ENCODE measurements around the gene GRK7. TPM values are rescaled to one million over a fixed set of nuclear protein-coding genes. Genes with fewer than 3 reads are reported as not detected.
"Not testable (repeated sequence)": the region's sequence is repeated elsewhere in the genome, so short reads cannot be mapped to it uniquely, and the experiment has no call there.

GRK7 gene
- total and polyA plus RNA-seq, 4 donors = 0.20 to 0.22 (median 0.21) TPM; not detected in 1

- no peaks in the 10 kb centered on the region for H3K4me1 ChIP-seq (ENCODE audit: control insufficient read depth, insufficient read depth, low read length)
- no peaks in the 10 kb centered on the region for H3K36me3 ChIP-seq (ENCODE audit: control insufficient read depth, insufficient read depth, low read length)
- H3K4me3 ChIP-seq (ENCODE audit: low read depth, low read length) = no peak overlapping the region
- H3K27ac ChIP-seq (ENCODE audit: low read depth, low read length) = no peak overlapping the region
- no peaks in the 10 kb centered on the region for H3K9me3 ChIP-seq (ENCODE audit: control insufficient read depth, insufficient read depth, low read length)
- H3K27me3 ChIP-seq (ENCODE audit: control insufficient read depth, insufficient read depth, low read length) = no peaks in the 10 kb centered on the region
- no peak for DNase-seq (ENCODE audit: low read depth in 4 of 6, low spot score in 6 of 6)
- WGBS (ENCODE audit: insufficient coverage) = 99% methylated on average over 9 of the region's 14 CpGs
Measured at GRCh38 chr3:141776376-141776775, 13.2 kb downstream of the GRK7 start.

- no peak overlapping the region for H3K27ac ChIP-seq (ENCODE audit: low read depth, low read length)
- WGBS (ENCODE audit: insufficient coverage) = 75% methylated on average over 9 of the region's 15 CpGs
- H3K9me3 ChIP-seq (ENCODE audit: control insufficient read depth, insufficient read depth, low read length) = no peaks in the 10 kb centered on the region
- no peaks in the 10 kb centered on the region for H3K27me3 ChIP-seq (ENCODE audit: control insufficient read depth, insufficient read depth, low read length)
- DNase-seq (ENCODE audit: low read depth in 4 of 6, low spot score in 6 of 6) = no peak
- H3K4me3 ChIP-seq (ENCODE audit: low read depth, low read length) = no peak overlapping the region
- H3K36me3 ChIP-seq (ENCODE audit: control insufficient read depth, insufficient read depth, low read length) = no peaks in the 10 kb centered on the region
- H3K4me1 ChIP-seq (ENCODE audit: control insufficient read depth, insufficient read depth, low read length) = no peaks in the 10 kb centered on the region
Measured at GRCh38 chr3:141776885-141777284, 13.7 kb downstream of the GRK7 start.

DNA sequence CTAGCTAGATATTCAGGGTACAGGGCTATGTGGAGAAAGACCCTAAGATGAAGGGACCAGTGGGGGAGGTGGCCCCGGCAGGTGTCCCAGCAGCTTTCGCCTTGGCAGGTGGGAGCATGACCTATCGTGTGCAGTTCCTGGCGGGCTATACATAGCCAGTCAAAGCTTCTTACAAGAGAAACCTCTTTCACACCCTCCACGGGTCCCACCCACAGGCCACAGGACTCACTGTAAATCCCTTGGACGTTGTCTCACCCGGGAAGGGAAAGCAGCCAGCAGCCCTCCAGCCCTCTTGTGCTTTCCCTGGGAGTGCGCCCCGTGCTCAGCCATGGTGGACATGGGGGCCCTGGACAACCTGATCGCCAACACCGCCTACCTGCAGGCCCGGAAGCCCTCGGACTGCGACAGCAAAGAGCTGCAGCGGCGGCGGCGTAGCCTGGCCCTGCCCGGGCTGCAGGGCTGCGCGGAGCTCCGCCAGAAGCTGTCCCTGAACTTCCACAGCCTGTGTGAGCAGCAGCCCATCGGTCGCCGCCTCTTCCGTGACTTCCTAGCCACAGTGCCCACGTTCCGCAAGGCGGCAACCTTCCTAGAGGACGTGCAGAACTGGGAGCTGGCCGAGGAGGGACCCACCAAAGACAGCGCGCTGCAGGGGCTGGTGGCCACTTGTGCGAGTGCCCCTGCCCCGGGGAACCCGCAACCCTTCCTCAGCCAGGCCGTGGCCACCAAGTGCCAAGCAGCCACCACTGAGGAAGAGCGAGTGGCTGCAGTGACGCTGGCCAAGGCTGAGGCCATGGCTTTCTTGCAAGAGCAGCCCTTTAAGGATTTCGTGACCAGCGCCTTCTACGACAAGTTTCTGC lies 15.0 kb downstream of the GRK7 start:
- no peak overlapping the region for H3K27ac ChIP-seq (ENCODE audit: low read depth, low read length)
- H3K9me3 ChIP-seq (ENCODE audit: control insufficient read depth, insufficient read depth, low read length) = peaks cover 2% of the 10 kb centered on the region
- no peaks in the 10 kb centered on the region for H3K27me3 ChIP-seq (ENCODE audit: control insufficient read depth, insufficient read depth, low read length)
- no peaks in the 10 kb centered on the region for H3K4me1 ChIP-seq (ENCODE audit: control insufficient read depth, insufficient read depth, low read length)
- DNase-seq (ENCODE audit: low read depth in 4 of 6, low spot score in 6 of 6) = no peak
- WGBS (ENCODE audit: insufficient coverage) = 94% methylated on average over 41 of the region's 42 CpGs
- H3K4me3 ChIP-seq (ENCODE audit: low read depth, low read length) = no peak overlapping the region
- H3K36me3 ChIP-seq (ENCODE audit: control insufficient read depth, insufficient read depth, low read length) = no peaks in the 10 kb centered on the region

GRCh38 chr3:141779667-141780066 lies 16.5 kb downstream of the GRK7 start:
- H3K4me3 ChIP-seq (ENCODE audit: low read depth, low read length) = no peak overlapping the region
- H3K4me1 ChIP-seq (ENCODE audit: control insufficient read depth, insufficient read depth, low read length) = no peaks in the 10 kb centered on the region
- no peaks in the 10 kb centered on the region for H3K36me3 ChIP-seq (ENCODE audit: control insufficient read depth, insufficient read depth, low read length)
- no peaks in the 10 kb centered on the region for H3K27me3 ChIP-seq (ENCODE audit: control insufficient read depth, insufficient read depth, low read length)
- H3K27ac ChIP-seq (ENCODE audit: low read depth, low read length) = no peak overlapping the region
- WGBS (ENCODE audit: insufficient coverage) = 100% methylated on average over 1 of the region's 1 CpG
- H3K9me3 ChIP-seq (ENCODE audit: control insufficient read depth, insufficient read depth, low read length) = peaks cover 2% of the 10 kb centered on the region
- no peak for DNase-seq (ENCODE audit: low read depth in 4 of 6, low spot score in 6 of 6)

GRCh38 chr3:141782386-141782932 lies 19.3 kb downstream of the GRK7 start:
- 56% methylated on average over 1 of the region's 4 CpGs for WGBS (ENCODE audit: insufficient coverage)

GRCh38 chr3:141783632-141784031 lies 20.4 kb downstream of the GRK7 start:
- Histone ChIP-seq H3K4me1 (ENCODE audit: control insufficient read depth, insufficient read depth, low read length) (no peaks in the 10 kb centered on the region), H3K36me3 (ENCODE audit: control insufficient read depth, insufficient read depth, low read length) (no peaks in the 10 kb centered on the region), H3K4me3 (ENCODE audit: low read depth, low read length) (no peak overlapping the region), H3K27me3 (ENCODE audit: control insufficient read depth, insufficient read depth, low read length) (no peaks in the 10 kb centered on the region), H3K9me3 (ENCODE audit: control insufficient read depth, insufficient read depth, low read length) (peaks cover 2% of the 10 kb centered on the region), H3K27ac (ENCODE audit: low read depth, low read length) (no peak overlapping the region)
- WGBS (ENCODE audit: insufficient coverage) = 84% methylated on average over 6 of the region's 6 CpGs
- DNase-seq (ENCODE audit: low read depth in 4 of 6, low spot score in 6 of 6) = no peak

More at GRCh38 chr3:141782386-141782932, 19.3 kb downstream of the GRK7 start:
- H3K4me3 ChIP-seq (ENCODE audit: low read depth, low read length) = no peak overlapping the region
- H3K9me3 ChIP-seq (ENCODE audit: control insufficient read depth, insufficient read depth, low read length) = peaks cover 2% of the 10 kb centered on the region
- no peak for DNase-seq (ENCODE audit: low read depth in 4 of 6, low spot score in 6 of 6)
- H3K36me3 ChIP-seq (ENCODE audit: control insufficient read depth, insufficient read depth, low read length) = no peaks in the 10 kb centered on the region
- no peaks in the 10 kb centered on the region for H3K27me3 ChIP-seq (ENCODE audit: control insufficient read depth, insufficient read depth, low read length)
- H3K4me1 ChIP-seq (ENCODE audit: control insufficient read depth, insufficient read depth, low read length) = no peaks in the 10 kb centered on the region
- H3K27ac ChIP-seq (ENCODE audit: low read depth, low read length) = no peak overlapping the region

GRCh38 chr3:141784096-141784495 lies 20.9 kb downstream of the GRK7 start:
- DNase-seq (ENCODE audit: low read depth in 4 of 6, low spot score in 6 of 6) = no peak
- no peaks in the 10 kb centered on the region for H3K27me3 ChIP-seq (ENCODE audit: control insufficient read depth, insufficient read depth, low read length)
- H3K27ac ChIP-seq (ENCODE audit: low read depth, low read length) = no peak overlapping the region
- H3K36me3 ChIP-seq (ENCODE audit: control insufficient read depth, insufficient read depth, low read length) = no peaks in the 10 kb centered on the region
- no peaks in the 10 kb centered on the region for H3K4me1 ChIP-seq (ENCODE audit: control insufficient read depth, insufficient read depth, low read length)
- H3K9me3 ChIP-seq (ENCODE audit: control insufficient read depth, insufficient read depth, low read length) = peaks cover 2% of the 10 kb centered on the region
- no peak overlapping the region for H3K4me3 ChIP-seq (ENCODE audit: low read depth, low read length)
- 86% methylated on average over 6 of the region's 8 CpGs for WGBS (ENCODE audit: insufficient coverage)

- WGBS (ENCODE audit: insufficient coverage) = 20% methylated on average over 1 of the region's 2 CpGs
Measured at GRCh38 chr3:141784531-141784930, 21.3 kb downstream of the GRK7 start.

GRCh38 chr3:141788149-141788548 lies 24.9 kb downstream of the GRK7 start:
- Histone ChIP-seq H3K9me3 (ENCODE audit: control insufficient read depth, insufficient read depth, low read length) (no peaks in the 10 kb centered on the region), H3K27me3 (ENCODE audit: control insufficient read depth, insufficient read depth, low read length) (no peaks in the 10 kb centered on the region), H3K4me3 (ENCODE audit: low read depth, low read length) (no peak overlapping the region), H3K4me1 (ENCODE audit: control insufficient read depth, insufficient read depth, low read length) (no peaks in the 10 kb centered on the region), H3K27ac (ENCODE audit: low read depth, low read length) (no peak overlapping the region), H3K36me3 (ENCODE audit: control insufficient read depth, insufficient read depth, low read length) (no peaks in the 10 kb centered on the region)
- 97% methylated on average over 3 of the region's 4 CpGs for WGBS (ENCODE audit: insufficient coverage)
- DNase-seq (ENCODE audit: low read depth in 4 of 6, low spot score in 6 of 6) = no peak

More at GRCh38 chr3:141784531-141784930, 21.3 kb downstream of the GRK7 start:
- Histone ChIP-seq H3K9me3 (ENCODE audit: control insufficient read depth, insufficient read depth, low read length) (peaks cover 2% of the 10 kb centered on the region), H3K27ac (ENCODE audit: low read depth, low read length) (no peak overlapping the region), H3K4me1 (ENCODE audit: control insufficient read depth, insufficient read depth, low read length) (no peaks in the 10 kb centered on the region), H3K27me3 (ENCODE audit: control insufficient read depth, insufficient read depth, low read length) (no peaks in the 10 kb centered on the region), H3K36me3 (ENCODE audit: control insufficient read depth, insufficient read depth, low read length) (no peaks in the 10 kb centered on the region), H3K4me3 (ENCODE audit: low read depth, low read length) (no peak overlapping the region)
- no peak for DNase-seq (ENCODE audit: low read depth in 4 of 6, low spot score in 6 of 6)

- H3K4me1 ChIP-seq (ENCODE audit: control insufficient read depth, insufficient read depth, low read length); H3K36me3 ChIP-seq (ENCODE audit: control insufficient read depth, insufficient read depth, low read length); H3K27ac ChIP-seq (ENCODE audit: low read depth, low read length); DNase-seq (ENCODE audit: low read depth in 4 of 6, low spot score in 6 of 6); H3K27me3 ChIP-seq (ENCODE audit: control insufficient read depth, insufficient read depth, low read length); H3K9me3 ChIP-seq (ENCODE audit: control insufficient read depth, insufficient read depth, low read length); H3K4me3 ChIP-seq (ENCODE audit: low read depth, low read length): not testable (repeated sequence)
- WGBS (ENCODE audit: insufficient coverage) = no CpG with 5 or more reads among the region's 5 CpGs
Measured at GRCh38 chr3:141788750-141789149, 25.5 kb downstream of the GRK7 start.

Data from spinal cord (tissue), 10 donors.